Activated CD4-positive, alpha-beta T cell treated with anti-CD3 and anti-CD28 coated beads, Interleukin-2, Interleukin-6, amounts not matched to agents 100 ng/mL and 50 ng/mL, durations not matched to agents 16 hours and 8 hours (primary cell): ENCODE results near the gene CREBBP.

Experiments
- DNase-seq: peaks from one replicate; pipeline ENCODE4 v3.0.0-alpha.2; 2020

CREBBP gene

GRCh38 chr16:3854750-3855541, 25.6 kb downstream of the CREBBP start:
- no peak for DNase-seq

GRCh38 chr16:3850544-3850899, 30.0 kb downstream of the CREBBP start:
- no peak for DNase-seq

GRCh38 chr16:3849751-3850543, 30.6 kb downstream of the CREBBP start:
- DNase-seq, result no peak

GRCh38 chr16:3846595-3847091, 33.9 kb downstream of the CREBBP start:
- no peak for DNase-seq

GRCh38 chr16:3846087-3846486, 34.4 kb downstream of the CREBBP start:
- DNase-seq, result no peak

- no peak for DNase-seq
Measured at GRCh38 chr16:3842994-3843393, 37.5 kb downstream of the CREBBP start.

- no peak for DNase-seq
Measured at GRCh38 chr16:3841729-3842508, 38.6 kb downstream of the CREBBP start.

- DNase-seq, result no peak
Measured at GRCh38 chr16:3839402-3840184, 40.9 kb downstream of the CREBBP start.

- DNase-seq, result no peak
Measured at GRCh38 chr16:3838600-3839401, 41.7 kb downstream of the CREBBP start.

- no peak for DNase-seq
Measured at GRCh38 chr16:3837851-3838586, 42.5 kb downstream of the CREBBP start.

GRCh38 chr16:3836641-3837040, 43.9 kb downstream of the CREBBP start:
- DNase-seq, result no peak

- no peak for DNase-seq
Measured at GRCh38 chr16:3835089-3835602, 45.4 kb downstream of the CREBBP start.

GRCh38 chr16:3832668-3833067, 47.8 kb downstream of the CREBBP start:
- DNase-seq, result no peak

GRCh38 chr16:3830625-3831254, 49.8 kb downstream of the CREBBP start:
- no peak for DNase-seq

- no peak for DNase-seq
Measured at GRCh38 chr16:3829631-3830536, 50.6 kb downstream of the CREBBP start.

GRCh38 chr16:3825940-3826339, 54.6 kb downstream of the CREBBP start:
- no peak for DNase-seq

GRCh38 chr16:3825103-3825502, 55.4 kb downstream of the CREBBP start:
- peak; percentile 44 for DNase-seq

- peak; percentile 22 for DNase-seq
Measured at GRCh38 chr16:3824121-3824795, 56.3 kb downstream of the CREBBP start.
